Activated naive CD4-positive, alpha-beta T cell treated with anti-CD3 and anti-CD28 coated beads for 36 hours (primary cell): ENCODE results near the gene PDIA5. TPM values are rescaled to one million over a fixed set of nuclear protein-coding genes. Genes with fewer than 3 reads are reported as not detected.

Source experiments
- CTCF ChIA-PET: fragments of 350-600 bp; sonication (Branson Sonifier 250); formaldehyde crosslinking; loops from one replicate; lab custom pipeline; 2021; ENCODE audit warnings: antibody characterized with exemption; lab: Charles Lee
- DNase-seq: peaks from one replicate; pipeline ENCODE4 v3.0.0-alpha.2; 2020
- H3K27ac Mint-ChIP-seq: one replicate; pipeline ENCODE4 v1.8.0; 2021; ENCODE audit warnings: mild to moderate bottlenecking, mixed read lengths
- H3K27me3 Mint-ChIP-seq: one replicate; pipeline ENCODE4 v1.8.0; 2021; ENCODE audit warnings: low read depth, mixed read lengths
- H3K36me3 Mint-ChIP-seq: one replicate; pipeline ENCODE4 v1.8.0; 2021; ENCODE audit warnings: low read depth, mixed read lengths
- H3K4me1 Mint-ChIP-seq: one replicate; pipeline ENCODE4 v1.8.0; 2021; ENCODE audit warnings: low read depth, mixed read lengths
- H3K4me3 Mint-ChIP-seq: one replicate; pipeline ENCODE4 v1.8.0; 2021; ENCODE audit warnings: mild to moderate bottlenecking, moderate library complexity, mixed read lengths
- H3K9me3 Mint-ChIP-seq: one replicate; pipeline ENCODE4 v1.8.0; 2021; ENCODE audit warnings: mixed read lengths
- intact Hi-C: fragments of 100-400 bp; cut with micrococcal nuclease; formaldehyde crosslinking; loops from one replicate; pipeline ENCODE4 v1.15.1; 2023
- total RNA-seq, 2 experiments: library from RNA; stranded (reverse); gene quantifications; one replicate each; pipeline ENCODE4 v1.2.3, GENCODE V29; 2021

PDIA5 gene
- total RNA-seq = 10 to 100 TPM; 20.7 to 21.2 TPM

- intact Hi-C loops = loop anchor here (1.0 to 5.0 kb wide), 3 partner anchors 134 to 685 kb away; partner anchors contain the start of genes FAM162A, HACD2, MIX23 and SEC22A
Measured at GRCh38 chr3:123066896-123067688, at the start of gene PDIA5. PDIA5 (plus strand) TSS chr3:123067025; CDS start chr3:123067165, 140 bp downstream.

DNA sequence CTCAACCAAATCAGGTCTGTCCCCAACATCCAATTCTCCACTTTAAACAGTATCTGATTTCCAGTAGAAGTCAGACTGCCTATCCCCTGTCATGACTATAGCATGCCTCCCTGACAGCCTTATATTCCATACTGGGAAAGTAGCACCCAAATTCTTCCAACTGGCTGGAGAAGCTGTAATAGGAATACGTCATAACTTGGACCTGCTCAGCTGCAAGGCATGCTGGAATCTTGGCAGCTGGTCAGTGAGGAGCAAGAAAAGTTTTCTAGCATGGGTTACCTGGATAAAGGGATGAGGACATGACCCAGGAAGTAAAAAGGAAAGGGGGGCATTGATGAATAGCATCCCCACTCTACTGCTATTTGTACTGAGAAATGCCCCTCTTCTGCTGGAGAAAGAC, 48.1 kb upstream of the PDIA5 start:
- intact Hi-C loops = no loop called here
- Mint-ChIP-seq H3K36me3 (no peaks in the 10 kb centered on the region), H3K27ac (no peak overlapping the region), H3K27me3 (peaks cover 35% of the 10 kb centered on the region), H3K4me1 (no peaks in the 10 kb centered on the region), H3K9me3 (no peaks in the 10 kb centered on the region), H3K4me3 (no peak overlapping the region)
- CTCF ChIA-PET = interaction anchor here (1.2 kb wide), 1 partner anchor 10 kb away, joined by 4 read pairs; no protein-coding TSS in a partner anchor
- DNase-seq = no peak

More at GRCh38 chr3:123066896-123067688, at the start of gene PDIA5:
- Mint-ChIP-seq H3K27me3 (no peaks in the 10 kb centered on the region), H3K36me3 (peaks cover 2% of the 10 kb centered on the region), H3K4me3 (peak within 1 kb of the TSS; percentile 81), H3K4me1 (peaks cover 34% of the 10 kb centered on the region), H3K27ac (peak within 1 kb of the TSS; percentile 40), H3K9me3 (no peaks in the 10 kb centered on the region)
- peak; percentile 83 for DNase-seq
- CTCF ChIA-PET = interaction anchor here (0.8 to 1.2 kb wide), 3 partner anchors 37 to 125 kb away, joined by 3 to 6 read pairs (median 3); partner anchors contain the start of gene SEMA5B

- H3K4me1 Mint-ChIP-seq = no peaks in the 10 kb centered on the region
- no peak for DNase-seq
- no peak overlapping the region for H3K4me3 Mint-ChIP-seq
- no peaks in the 10 kb centered on the region for H3K36me3 Mint-ChIP-seq
- CTCF ChIA-PET = interaction anchor here (1.2 kb wide), 1 partner anchor 9 kb away, joined by 4 read pairs; no protein-coding TSS in a partner anchor
- peaks cover 39% of the 10 kb centered on the region for H3K27me3 Mint-ChIP-seq
- intact Hi-C loops = no loop called here
- H3K9me3 Mint-ChIP-seq = no peaks in the 10 kb centered on the region
- H3K27ac Mint-ChIP-seq = no peak overlapping the region
Measured at GRCh38 chr3:123019161-123019560, 47.7 kb upstream of the PDIA5 start.

GRCh38 chr3:123019591-123019990, 47.2 kb upstream of the PDIA5 start:
- Mint-ChIP-seq H3K4me1 (no peaks in the 10 kb centered on the region), H3K27ac (no peak overlapping the region), H3K27me3 (peaks cover 43% of the 10 kb centered on the region), H3K36me3 (no peaks in the 10 kb centered on the region), H3K9me3 (no peaks in the 10 kb centered on the region), H3K4me3 (no peak overlapping the region)
- intact Hi-C loops = no loop called here
- CTCF ChIA-PET = interaction anchor here (1.2 kb wide), 1 partner anchor 9 kb away, joined by 4 read pairs; no protein-coding TSS in a partner anchor
- DNase-seq = no peak

DNA sequence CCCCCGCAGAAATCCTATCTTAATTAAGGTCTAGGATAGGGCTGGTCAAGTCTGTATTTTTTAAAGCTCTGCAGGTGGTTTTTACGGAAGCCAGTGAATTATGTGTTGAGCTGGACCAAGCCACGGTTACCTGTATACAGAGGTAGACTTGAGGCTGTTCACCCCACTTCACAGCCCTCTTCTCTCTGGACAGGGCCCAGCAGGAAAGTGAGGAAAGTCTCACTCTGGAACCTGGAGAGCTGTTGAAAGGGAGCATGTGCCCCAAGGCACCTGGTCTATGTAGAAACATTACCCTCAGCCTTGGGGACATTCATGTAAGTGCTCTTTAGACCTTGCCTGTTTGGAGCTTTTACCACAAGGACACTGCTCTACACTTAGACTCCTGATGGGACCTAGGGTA, 46.1 kb upstream of the PDIA5 start:
- no peak for DNase-seq
- Mint-ChIP-seq H3K4me3 (no peak overlapping the region), H3K27ac (no peak overlapping the region), H3K9me3 (no peaks in the 10 kb centered on the region), H3K4me1 (no peaks in the 10 kb centered on the region), H3K36me3 (no peaks in the 10 kb centered on the region), H3K27me3 (peaks cover 53% of the 10 kb centered on the region)
- CTCF ChIA-PET = interaction anchor here (0.5 to 1.0 kb wide), 2 partner anchors 266 to 628 kb away, joined by 3 to 4 read pairs; no protein-coding TSS in a partner anchor
- intact Hi-C loops = no loop called here

DNA sequence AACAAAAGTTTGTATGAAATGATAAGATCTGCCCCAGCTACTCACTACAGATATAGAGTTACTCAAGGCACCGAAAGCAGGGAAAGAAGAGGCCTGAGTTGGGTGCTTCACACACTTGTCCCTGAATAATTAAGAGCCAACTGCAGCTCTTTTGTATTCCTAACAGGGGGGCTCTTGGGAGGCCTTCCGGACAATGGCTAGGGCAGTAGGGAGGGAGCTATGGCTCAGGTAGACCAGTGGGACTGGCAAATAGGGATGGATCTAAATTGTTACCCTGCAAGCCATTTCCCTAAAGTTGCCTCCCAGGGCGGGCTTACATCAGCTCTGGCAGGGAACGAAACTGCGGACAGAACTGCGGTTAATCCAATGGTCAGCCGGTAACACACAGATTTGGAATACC, 45.4 kb upstream of the PDIA5 start:
- Mint-ChIP-seq H3K27ac (no peak overlapping the region), H3K27me3 (peaks cover 57% of the 10 kb centered on the region), H3K4me1 (peaks cover 3% of the 10 kb centered on the region), H3K9me3 (no peaks in the 10 kb centered on the region), H3K4me3 (no peak overlapping the region), H3K36me3 (no peaks in the 10 kb centered on the region)
- intact Hi-C loops = no loop called here
- CTCF ChIA-PET = interaction anchor here (1.0 kb wide), 1 partner anchor 266 kb away, joined by 3 read pairs; no protein-coding TSS in a partner anchor
- DNase-seq = no peak

DNA sequence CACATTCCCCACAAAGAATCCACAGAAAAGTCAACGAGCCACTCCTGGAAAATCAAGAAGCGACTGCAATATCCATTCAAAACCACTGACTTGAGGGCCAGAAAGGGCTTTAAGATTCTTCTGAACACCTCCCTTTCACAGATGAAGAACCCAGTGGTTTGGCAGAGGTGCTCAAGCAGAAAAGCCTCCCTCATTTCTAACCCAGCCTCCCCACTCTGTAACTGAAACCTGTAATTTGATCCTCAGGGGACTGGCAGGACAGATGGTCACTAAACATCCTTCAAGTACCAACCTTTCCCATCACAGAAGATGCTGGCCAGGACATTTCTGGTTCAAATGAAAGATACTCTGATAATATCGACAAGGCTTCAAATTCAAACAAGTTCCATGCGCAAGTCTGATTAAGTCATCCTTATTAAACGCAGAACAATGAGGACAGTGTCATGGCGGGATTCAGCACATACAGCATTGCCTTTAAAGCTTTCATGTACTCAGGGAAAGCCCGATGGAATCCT, 44.8 kb upstream of the PDIA5 start:
- CTCF ChIA-PET = interaction anchor here (1.1 kb wide), 1 partner anchor 8 kb away, joined by 3 read pairs; no protein-coding TSS in a partner anchor
- intact Hi-C loops = no loop called here
- peaks cover 7% of the 10 kb centered on the region for H3K4me1 Mint-ChIP-seq
- no peak overlapping the region for H3K4me3 Mint-ChIP-seq
- H3K27me3 Mint-ChIP-seq = peaks cover 62% of the 10 kb centered on the region
- DNase-seq = no peak
- H3K9me3 Mint-ChIP-seq = no peaks in the 10 kb centered on the region
- no peaks in the 10 kb centered on the region for H3K36me3 Mint-ChIP-seq
- no peak overlapping the region for H3K27ac Mint-ChIP-seq

DNA sequence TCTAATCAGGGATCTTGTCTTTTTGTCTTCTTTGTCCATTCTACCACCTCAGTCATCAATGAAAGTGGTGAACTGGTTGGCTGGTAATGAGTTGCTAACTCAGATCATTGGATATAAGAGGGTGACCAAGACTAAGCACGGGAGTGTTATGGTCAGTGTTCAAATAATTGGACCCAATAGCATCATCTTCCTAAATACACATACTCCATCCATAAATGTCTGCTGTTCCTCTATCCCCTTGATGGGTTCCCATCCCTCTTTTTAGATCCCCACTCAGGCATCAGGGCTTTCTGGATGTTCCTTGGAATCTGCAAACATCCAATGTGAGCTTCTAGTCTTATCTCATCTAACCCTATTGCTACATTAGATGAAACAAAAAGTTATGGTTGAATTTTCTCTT, 42.8 kb upstream of the PDIA5 start:
- Mint-ChIP-seq H3K27ac (no peak overlapping the region), H3K4me1 (peaks cover 11% of the 10 kb centered on the region), H3K9me3 (no peaks in the 10 kb centered on the region), H3K4me3 (no peak overlapping the region), H3K36me3 (no peaks in the 10 kb centered on the region), H3K27me3 (peaks cover 67% of the 10 kb centered on the region)
- DNase-seq = no peak
- CTCF ChIA-PET = no interaction called here
- intact Hi-C loops = no loop called here

DNA sequence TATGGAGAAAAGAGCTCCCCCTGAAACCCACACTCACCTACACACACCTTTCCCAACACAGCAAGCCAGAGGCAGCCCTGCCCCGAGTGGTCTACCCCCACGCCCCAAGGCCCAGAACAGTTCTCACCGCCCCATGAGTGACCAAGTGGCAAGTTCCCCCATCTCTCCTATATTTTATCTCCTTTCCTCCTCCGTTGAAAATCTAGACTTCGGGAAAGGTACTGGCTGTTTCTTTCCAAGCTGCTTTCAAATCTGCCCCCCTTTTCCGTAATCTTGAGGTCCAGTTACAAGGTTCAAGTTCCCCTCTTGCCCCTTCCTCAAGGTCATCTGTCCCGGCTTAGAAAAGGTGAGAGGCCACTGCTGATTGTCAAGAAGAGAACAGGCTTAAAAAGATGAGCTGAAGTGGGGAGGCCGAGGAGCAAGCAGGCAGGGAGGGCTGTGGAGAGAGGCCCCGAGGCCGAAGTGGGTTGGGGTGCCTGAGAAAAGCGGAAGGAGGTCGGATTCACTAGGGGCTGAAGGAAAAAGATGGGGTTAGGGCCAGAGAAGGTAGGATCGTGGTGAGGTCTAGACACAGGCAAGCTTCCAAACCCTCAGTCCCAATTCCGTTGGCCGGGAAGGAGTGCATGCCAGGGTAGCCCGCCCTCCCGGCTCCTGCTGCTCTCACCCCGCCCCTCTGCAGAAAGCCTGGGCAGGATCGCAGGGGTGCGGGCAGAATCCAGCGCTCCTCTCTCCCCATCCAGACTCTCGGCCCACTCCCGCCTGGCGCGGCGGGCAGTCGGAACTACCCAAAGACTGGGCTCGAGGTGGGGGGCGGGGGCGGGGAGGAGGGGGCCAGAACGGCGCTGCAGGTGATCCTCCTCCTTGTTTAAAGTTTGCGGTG, 40.9 kb upstream of the PDIA5 start:
- intact Hi-C loops = loop anchor here (5.0 kb wide), 2 partner anchors 344 to 924 kb away; partner anchors contain the start of gene PARP14
- Mint-ChIP-seq H3K4me3 (peak overlapping the region; percentile 0), H3K36me3 (no peaks in the 10 kb centered on the region), H3K9me3 (no peaks in the 10 kb centered on the region), H3K4me1 (peaks cover 11% of the 10 kb centered on the region), H3K27ac (no peak overlapping the region), H3K27me3 (peaks cover 71% of the 10 kb centered on the region)
- CTCF ChIA-PET = interaction anchor here (1.2 kb wide), 1 partner anchor 271 kb away, joined by 4 read pairs; no protein-coding TSS in a partner anchor
- no peak for DNase-seq

GRCh38 chr3:123026565-123027291, 40.1 kb upstream of the PDIA5 start:
- CTCF ChIA-PET = interaction anchor here (0.6 to 5.3 kb wide), 8 partner anchors 13 to 275 kb away, joined by 3 to 27 read pairs (median 4); no protein-coding TSS in a partner anchor
- no peaks in the 10 kb centered on the region for H3K36me3 Mint-ChIP-seq
- H3K4me3 Mint-ChIP-seq = peak overlapping the region; percentile 26
- peaks cover 11% of the 10 kb centered on the region for H3K4me1 Mint-ChIP-seq
- intact Hi-C loops = loop anchor here (5.0 kb wide), 2 partner anchors 344 to 924 kb away; partner anchors contain the start of gene PARP14
- no peaks in the 10 kb centered on the region for H3K9me3 Mint-ChIP-seq
- peak; percentile 19 for DNase-seq
- peaks cover 66% of the 10 kb centered on the region for H3K27me3 Mint-ChIP-seq
- H3K27ac Mint-ChIP-seq = no peak overlapping the region
